ENCODE measurements around the gene ADAM21.

- TF ChIP-seq CTCF (IDR thresholded peaks at IDR 0.05), result no peak
- no peak for TF ChIP-seq POLR2A (IDR thresholded peaks at IDR 0.05)
Measured at GRCh38 chr14:70416338-70416724, 35.6 kb upstream of the ADAM21 start.
